Lung microvascular endothelial cell (primary cell): ENCODE results near the gene F11R. TPM values are rescaled to one million over a fixed set of nuclear protein-coding genes. Genes with fewer than 3 reads are reported as not detected.
"Not testable (repeated sequence)": the region's sequence is repeated elsewhere in the genome, so short reads cannot be mapped to it uniquely, and the experiment has no call there.

Source experiments
- DNase-seq, 2 donors: peaks; one replicate each; pipeline versions ENCODE4 v3.0.0 to v3.0.0-alpha.2; 2010; ENCODE audit warnings: low read depth in 2 of 2
- total RNA-seq: library from RNA; depleted of rRNA; stranded (reverse); fragments of >200 nt; gene quantifications from 2 replicates; pipeline ENCODE4 v1.2.1, GENCODE V29; 2014

The F11R gene
- total RNA-seq, 1 donor from 2014 or later: 150 TPM

DNA sequence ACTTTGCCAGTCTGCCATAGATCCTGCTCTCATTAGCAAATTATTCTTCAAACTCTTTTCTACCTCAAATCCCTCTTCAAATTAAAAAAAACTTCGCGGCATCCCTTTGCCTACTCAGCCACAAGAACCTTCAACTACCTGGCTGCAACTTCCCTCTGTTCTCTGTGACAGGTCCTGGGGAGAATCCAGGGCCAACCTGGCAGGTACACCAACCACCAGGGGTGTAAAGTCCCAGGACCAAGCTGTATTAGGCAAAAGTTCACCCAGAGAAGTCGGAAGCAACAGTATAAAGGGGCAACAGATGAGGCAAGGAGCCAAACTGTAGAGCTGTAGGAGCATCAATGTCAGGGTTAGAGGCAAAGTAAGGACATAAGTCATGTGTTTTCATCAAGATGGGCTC is 48.0 kb downstream of the F11R start:
- DNase-seq: no peak

DNA sequence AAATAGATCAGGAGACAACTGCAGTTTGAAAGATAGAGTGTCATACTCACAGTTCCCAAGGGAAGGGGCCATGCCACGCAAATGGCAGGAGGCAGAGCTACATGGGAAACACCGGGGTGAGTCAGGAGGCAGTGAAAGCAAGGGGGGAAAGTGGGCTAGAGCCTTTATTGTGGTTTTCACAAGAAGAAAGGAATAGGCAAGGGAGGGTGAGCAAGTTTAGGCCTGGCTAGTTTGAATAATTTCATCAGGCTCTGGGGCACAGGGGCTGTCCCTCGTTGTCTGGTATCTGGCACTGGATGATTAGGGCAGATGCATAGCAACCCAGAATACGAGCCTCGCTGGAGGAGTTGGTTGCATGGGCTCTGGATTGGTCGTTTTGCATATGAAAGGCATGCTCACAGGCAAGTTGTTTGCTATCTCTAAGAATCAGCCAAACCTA is 49.3 kb downstream of the F11R start:
- no peak for DNase-seq

DNA sequence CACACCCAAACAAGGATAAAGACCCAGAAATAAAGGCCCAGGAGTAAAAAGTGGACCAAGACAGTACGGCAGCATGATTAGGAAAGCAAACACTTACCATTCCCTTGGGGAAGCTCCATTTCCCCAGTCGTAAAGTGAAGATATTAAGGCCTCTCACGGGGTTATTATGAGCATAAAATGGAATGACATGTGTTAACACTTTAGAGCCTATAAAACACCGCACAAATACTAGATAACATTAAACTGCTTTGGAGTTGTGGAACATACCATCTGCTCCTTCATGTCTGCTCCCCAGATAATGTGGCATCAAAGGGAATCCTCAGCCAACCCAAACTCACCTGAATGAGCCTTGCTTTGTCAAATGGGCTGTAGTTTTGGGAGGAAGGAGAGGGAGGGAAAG is 57.4 kb downstream of the F11R start:
- DNase-seq: no peak

- DNase-seq: no peak
These were observed 59.5 kb downstream of the F11R start for GRCh38 chr1:160961419-160961818.

DNA sequence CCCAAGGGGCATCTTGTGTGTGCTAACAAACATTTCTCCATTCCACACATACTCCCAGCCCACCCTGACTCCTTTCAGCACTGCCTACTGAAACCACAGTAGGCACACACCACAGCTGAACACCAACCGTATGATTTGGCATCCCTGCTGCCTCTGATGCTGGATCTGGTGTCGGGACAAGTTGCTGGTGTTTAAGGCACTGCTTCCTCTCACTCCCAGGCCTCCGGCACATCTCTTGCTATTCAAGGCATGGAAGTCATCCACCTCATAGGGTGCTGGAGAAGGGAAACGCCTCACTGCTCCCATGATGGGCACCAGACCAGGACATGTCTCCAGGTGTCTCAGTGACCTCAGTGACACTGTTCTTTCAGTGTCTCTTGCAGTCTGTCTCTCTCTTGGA is 64.0 kb downstream of the F11R start:
- DNase-seq: no peak

GRCh38 chr1:160954158-160955104 is 66.5 kb downstream of the F11R start, which contains the start of gene ITLN2:
Gene ITLN2 (minus strand): TSS chr1:160954809. CDS start chr1:160954741, 68 bp downstream.
- peak; percentile 11 to 28 for DNase-seq

DNA sequence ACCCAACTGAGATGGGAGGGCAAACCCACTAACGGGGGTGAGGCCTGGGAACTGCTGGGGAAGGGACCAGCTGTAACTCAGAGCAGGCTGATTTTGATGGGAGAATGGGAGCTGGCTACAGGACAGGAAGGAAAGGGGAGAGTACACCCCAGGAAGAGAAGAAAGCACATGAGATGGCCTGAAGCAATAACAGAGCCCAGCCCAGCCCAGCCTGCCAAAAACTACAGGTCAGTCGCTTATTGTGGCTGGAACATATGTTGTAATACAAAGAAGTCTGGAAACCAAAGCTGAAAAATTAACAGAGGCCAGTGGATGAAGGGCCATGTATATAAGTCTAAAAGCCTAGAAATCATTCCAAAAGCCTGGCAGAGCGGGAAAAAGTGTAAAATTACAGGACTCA is 67.9 kb downstream of the F11R start:
- DNase-seq: peak in 1 of 2 donors; percentile 44

- DNase-seq: no peak
These were observed 68.8 kb downstream of the F11R start for GRCh38 chr1:160952129-160952510.

- DNase-seq: peak; percentile 59 to 62
These were observed 69.4 kb downstream of the F11R start for GRCh38 chr1:160951443-160952128.

DNA sequence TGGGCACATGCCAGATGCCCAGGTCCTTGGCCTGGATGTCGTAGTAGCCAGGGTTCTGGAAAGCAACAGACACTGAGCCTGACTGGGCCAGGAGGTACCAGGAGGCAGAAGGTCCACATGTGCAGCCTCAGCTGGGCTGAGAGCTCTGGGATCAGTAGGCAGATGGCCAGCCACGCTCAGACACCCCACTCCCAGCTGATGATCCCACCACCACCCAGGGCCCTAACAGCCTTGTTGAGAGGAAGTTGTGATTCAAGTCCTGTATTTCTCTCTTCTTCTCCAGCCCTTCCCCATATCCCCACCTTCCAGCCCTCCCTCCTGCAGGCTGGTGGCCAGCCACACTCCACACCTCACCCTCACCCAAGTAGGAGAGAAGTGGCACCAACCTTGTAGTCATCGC is 70.3 kb downstream of the F11R start:
- no peak for DNase-seq

- no peak for DNase-seq
These were observed 71.1 kb downstream of the F11R start for GRCh38 chr1:160949881-160950280.

DNA sequence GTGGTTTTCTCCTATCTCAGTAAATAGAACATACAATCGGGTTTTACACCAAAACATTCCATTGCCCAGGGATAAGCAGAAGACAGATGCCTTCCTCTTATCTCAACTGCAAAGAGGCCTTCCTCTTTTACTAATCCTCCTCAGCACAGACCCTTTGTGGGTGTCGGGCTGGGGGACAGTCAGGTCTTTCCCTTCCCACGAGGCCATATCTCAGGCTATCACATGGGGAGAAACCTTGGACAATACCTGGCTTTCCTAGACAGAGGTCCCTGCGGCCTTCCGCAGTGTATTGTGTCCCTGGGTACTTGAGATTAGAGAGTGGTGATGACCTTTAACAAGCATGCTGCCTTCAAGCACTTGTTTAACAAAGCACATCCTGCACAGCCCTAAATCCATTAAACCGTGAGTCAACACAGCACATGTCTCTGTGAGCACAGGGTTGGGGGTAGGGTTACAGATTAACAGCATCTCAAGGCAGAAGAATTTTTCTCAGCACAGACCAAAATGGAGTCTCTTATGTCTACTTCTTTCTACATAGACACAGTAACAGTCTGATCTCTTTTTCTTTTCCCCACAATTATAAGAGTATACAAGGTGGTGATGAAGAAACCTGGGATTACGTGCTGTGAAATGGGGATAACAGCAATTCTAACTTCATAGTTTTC is 71.6 kb downstream of the F11R start:
- DNase-seq: peak in 1 of 2 donors; percentile 42

GRCh38 chr1:160947174-160947759 is 73.7 kb downstream of the F11R start:
- not testable (repeated sequence) for DNase-seq

GRCh38 chr1:160945881-160946280 is 75.1 kb downstream of the F11R start:
- DNase-seq: not testable (repeated sequence)

Other genes with a start within 250 kb of the F11R start
- not detected in 2 replicates for gene LY9, start 225.0 kb downstream of the F11R start, total RNA-seq
- gene CD244, start 158.3 kb downstream of the F11R start, total RNA-seq: not detected in 2 replicates
- not detected in 2 replicates for gene ITLN1, start 136.0 kb downstream of the F11R start, total RNA-seq
- not detected in 2 replicates for gene ITLN2, start 66.3 kb downstream of the F11R start, total RNA-seq
- gene TSTD1, start 17.8 kb upstream of the F11R start, total RNA-seq: 1.7 and 7.1 TPM in 2 replicates
- 83.0 and 105 TPM in 2 replicates for gene USF1, start 24.8 kb upstream of the F11R start, total RNA-seq
- not detected in 2 replicates for gene ARHGAP30, start 48.7 kb upstream of the F11R start, total RNA-seq
- gene NECTIN4, start 68.4 kb upstream of the F11R start, total RNA-seq: 0.44 TPM in 1 of 2 replicates, not detected in the other
- 0.65 and 0.99 TPM in 2 replicates for gene KLHDC9, start 77.2 kb upstream of the F11R start, total RNA-seq
- gene PFDN2, start 96.9 kb upstream of the F11R start, total RNA-seq: 22.9 and 36.3 TPM in 2 replicates
- 9.6 and 13.1 TPM in 2 replicates for gene NIT1, start 97.0 kb upstream of the F11R start, total RNA-seq
- gene DEDD, start 111.5 kb upstream of the F11R start, total RNA-seq: 23.1 and 31.9 TPM in 2 replicates
- gene UFC1, start 132.8 kb upstream of the F11R start, total RNA-seq: 111 and 133 TPM in 2 replicates
- gene USP21, start 138.3 kb upstream of the F11R start, total RNA-seq: 2.8 and 4.6 TPM in 2 replicates
- gene PPOX, start 145.3 kb upstream of the F11R start, total RNA-seq: 13.3 and 16.1 TPM in 2 replicates
- 17.4 and 26.8 TPM in 2 replicates for gene B4GALT3, start 156.4 kb upstream of the F11R start, total RNA-seq
- gene ADAMTS4, start 177.9 kb upstream of the F11R start, total RNA-seq: 7.1 and 9.2 TPM in 2 replicates
- 130 and 147 TPM in 2 replicates for gene NDUFS2, start 181.2 kb upstream of the F11R start, total RNA-seq
- not detected in 2 replicates for gene FCER1G, start 194.1 kb upstream of the F11R start, total RNA-seq
- not detected in 2 replicates for gene APOA2, start 202.5 kb upstream of the F11R start, total RNA-seq
- gene TOMM40L, start 204.9 kb upstream of the F11R start, total RNA-seq: 12.0 and 13.5 TPM in 2 replicates
- not detected in 2 replicates for gene NR1I3, start 217.1 kb upstream of the F11R start, total RNA-seq
- not detected in 2 replicates for gene PCP4L1, start 237.6 kb upstream of the F11R start, total RNA-seq